ENCODE data around the gene DPP6.

DPP6 gene

GRCh38 chr7:154856733-154857132, 804.5 kb downstream of the DPP6 start:
- Histone ChIP-seq H3K9me3 (ENCODE audit: low read length) (no peaks in the 10 kb centered on the region), H3K4me1 (ENCODE audit: insufficient read depth, low read length) (no peaks in the 10 kb centered on the region), H3K4me3 (ENCODE audit: low read length) (no peak overlapping the region), H3K27me3 (ENCODE audit: insufficient read depth, low read length) (peaks cover 7% of the 10 kb centered on the region), H3K36me3 (ENCODE audit: insufficient read depth, low read length) (no peaks in the 10 kb centered on the region), H2AFZ (ENCODE audit: low read depth, low read length) (no peak overlapping the region)

GRCh38 chr7:154857240-154857639, 805.0 kb downstream of the DPP6 start:
- H3K4me3 ChIP-seq (ENCODE audit: low read length), result no peak overlapping the region
- H3K36me3 ChIP-seq (ENCODE audit: insufficient read depth, low read length), result no peaks in the 10 kb centered on the region
- peaks cover 10% of the 10 kb centered on the region for H3K27me3 ChIP-seq (ENCODE audit: insufficient read depth, low read length)
- H3K9me3 ChIP-seq (ENCODE audit: low read length), result no peaks in the 10 kb centered on the region
- no peak overlapping the region for H2AFZ ChIP-seq (ENCODE audit: low read depth, low read length)
- no peaks in the 10 kb centered on the region for H3K4me1 ChIP-seq (ENCODE audit: insufficient read depth, low read length)

- Histone ChIP-seq H2AFZ (ENCODE audit: low read depth, low read length) (no peak overlapping the region), H3K4me1 (ENCODE audit: insufficient read depth, low read length) (no peaks in the 10 kb centered on the region), H3K27me3 (ENCODE audit: insufficient read depth, low read length) (peaks cover 13% of the 10 kb centered on the region), H3K36me3 (ENCODE audit: insufficient read depth, low read length) (no peaks in the 10 kb centered on the region), H3K9me3 (ENCODE audit: low read length) (no peaks in the 10 kb centered on the region), H3K4me3 (ENCODE audit: low read length) (no peak overlapping the region)
Measured at GRCh38 chr7:154857728-154858681, 805.8 kb downstream of the DPP6 start.

GRCh38 chr7:154858836-154859537, 806.8 kb downstream of the DPP6 start:
- Histone ChIP-seq H2AFZ (ENCODE audit: low read depth, low read length) (no peak overlapping the region), H3K4me3 (ENCODE audit: low read length) (no peak overlapping the region)

GRCh38 chr7:154859747-154860620, 807.8 kb downstream of the DPP6 start:
- H3K27me3 ChIP-seq (ENCODE audit: insufficient read depth, low read length), result peaks cover 13% of the 10 kb centered on the region
- no peak overlapping the region for H2AFZ ChIP-seq (ENCODE audit: low read depth, low read length)
- H3K4me3 ChIP-seq (ENCODE audit: low read length), result no peak overlapping the region
- no peaks in the 10 kb centered on the region for H3K36me3 ChIP-seq (ENCODE audit: insufficient read depth, low read length)
- no peaks in the 10 kb centered on the region for H3K9me3 ChIP-seq (ENCODE audit: low read length)
- no peaks in the 10 kb centered on the region for H3K4me1 ChIP-seq (ENCODE audit: insufficient read depth, low read length)

More at GRCh38 chr7:154858836-154859537, 806.8 kb downstream of the DPP6 start:
- no peaks in the 10 kb centered on the region for H3K9me3 ChIP-seq (ENCODE audit: low read length)
- H3K27me3 ChIP-seq (ENCODE audit: insufficient read depth, low read length), result peaks cover 13% of the 10 kb centered on the region
- H3K4me1 ChIP-seq (ENCODE audit: insufficient read depth, low read length), result no peaks in the 10 kb centered on the region
- H3K36me3 ChIP-seq (ENCODE audit: insufficient read depth, low read length), result no peaks in the 10 kb centered on the region

GRCh38 chr7:154860621-154861375, 808.6 kb downstream of the DPP6 start:
- Histone ChIP-seq H3K4me3 (ENCODE audit: low read length) (no peak overlapping the region), H3K9me3 (ENCODE audit: low read length) (no peaks in the 10 kb centered on the region), H3K4me1 (ENCODE audit: insufficient read depth, low read length) (no peaks in the 10 kb centered on the region), H3K36me3 (ENCODE audit: insufficient read depth, low read length) (no peaks in the 10 kb centered on the region), H3K27me3 (ENCODE audit: insufficient read depth, low read length) (peaks cover 16% of the 10 kb centered on the region), H2AFZ (ENCODE audit: low read depth, low read length) (no peak overlapping the region)

GRCh38 chr7:154861589-154861988, 809.4 kb downstream of the DPP6 start:
- Histone ChIP-seq H3K4me1 (ENCODE audit: insufficient read depth, low read length) (no peaks in the 10 kb centered on the region), H2AFZ (ENCODE audit: low read depth, low read length) (no peak overlapping the region), H3K4me3 (ENCODE audit: low read length) (no peak overlapping the region), H3K27me3 (ENCODE audit: insufficient read depth, low read length) (peaks cover 14% of the 10 kb centered on the region), H3K36me3 (ENCODE audit: insufficient read depth, low read length) (no peaks in the 10 kb centered on the region), H3K9me3 (ENCODE audit: low read length) (no peaks in the 10 kb centered on the region)

GRCh38 chr7:154862153-154862791, 810.1 kb downstream of the DPP6 start:
- Histone ChIP-seq H2AFZ (ENCODE audit: low read depth, low read length) (no peak overlapping the region), H3K4me1 (ENCODE audit: insufficient read depth, low read length) (peaks cover 4% of the 10 kb centered on the region), H3K4me3 (ENCODE audit: low read length) (no peak overlapping the region), H3K9me3 (ENCODE audit: low read length) (no peaks in the 10 kb centered on the region), H3K36me3 (ENCODE audit: insufficient read depth, low read length) (no peaks in the 10 kb centered on the region), H3K27me3 (ENCODE audit: insufficient read depth, low read length) (peaks cover 14% of the 10 kb centered on the region)

- Histone ChIP-seq H3K4me1 (ENCODE audit: insufficient read depth, low read length) (peaks cover 4% of the 10 kb centered on the region), H2AFZ (ENCODE audit: low read depth, low read length) (no peak overlapping the region), H3K9me3 (ENCODE audit: low read length) (no peaks in the 10 kb centered on the region), H3K36me3 (ENCODE audit: insufficient read depth, low read length) (no peaks in the 10 kb centered on the region), H3K27me3 (ENCODE audit: insufficient read depth, low read length) (peaks cover 28% of the 10 kb centered on the region), H3K4me3 (ENCODE audit: low read length) (no peak overlapping the region)
Measured at GRCh38 chr7:154863766-154864522, 811.7 kb downstream of the DPP6 start.

GRCh38 chr7:154864523-154864891, 812.3 kb downstream of the DPP6 start:
- Histone ChIP-seq H3K4me1 (ENCODE audit: insufficient read depth, low read length) (peaks cover 4% of the 10 kb centered on the region), H3K4me3 (ENCODE audit: low read length) (no peak overlapping the region), H3K36me3 (ENCODE audit: insufficient read depth, low read length) (no peaks in the 10 kb centered on the region), H3K27me3 (ENCODE audit: insufficient read depth, low read length) (peaks cover 31% of the 10 kb centered on the region), H3K9me3 (ENCODE audit: low read length) (no peaks in the 10 kb centered on the region), H2AFZ (ENCODE audit: low read depth, low read length) (no peak overlapping the region)

- peaks cover 29% of the 10 kb centered on the region for H3K27me3 ChIP-seq (ENCODE audit: insufficient read depth, low read length)
- H2AFZ ChIP-seq (ENCODE audit: low read depth, low read length), result no peak overlapping the region
- no peaks in the 10 kb centered on the region for H3K36me3 ChIP-seq (ENCODE audit: insufficient read depth, low read length)
- H3K4me3 ChIP-seq (ENCODE audit: low read length), result no peak overlapping the region
- peaks cover 6% of the 10 kb centered on the region for H3K4me1 ChIP-seq (ENCODE audit: insufficient read depth, low read length)
- no peaks in the 10 kb centered on the region for H3K9me3 ChIP-seq (ENCODE audit: low read length)
Measured at GRCh38 chr7:154865984-154866685, 813.9 kb downstream of the DPP6 start.
